ENCODE data around the gene PXDN.

DNA sequence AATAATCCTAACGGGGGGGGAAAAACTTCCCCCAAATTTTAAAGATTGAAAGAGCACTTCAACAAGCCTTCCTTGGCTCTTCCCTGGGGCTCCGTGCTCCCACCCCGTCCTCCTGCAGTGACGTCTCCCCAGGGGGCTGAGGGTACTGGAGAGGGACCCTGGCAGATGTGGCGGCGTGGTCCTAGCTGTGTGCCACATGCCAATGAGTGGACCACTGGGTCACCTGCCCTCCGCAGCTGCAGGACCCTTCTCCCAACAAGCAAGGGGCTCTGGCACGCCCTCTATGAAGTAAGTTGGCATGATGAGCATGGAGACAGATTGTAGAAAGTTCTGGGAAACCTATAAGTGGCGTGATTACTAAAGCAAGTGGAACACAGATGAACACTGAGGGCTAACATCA, 46.7 kb downstream of the PXDN start:
- TF ChIP-seq POLR2A (IDR thresholded peaks at IDR 0.05; ENCODE audit: low read depth, low read length) (no peak), CTCF (IDR thresholded peaks at IDR 0.05; ENCODE audit: extremely low read depth in 1 of 2, insufficient read depth in 1 of 2, low read depth in 1 of 2, low read length in 2 of 2) (no peak)
